Activated CD4-positive, alpha-beta T cell treated with anti-CD3 and anti-CD28 coated beads, Interleukin-2, amount 50 U/mL, for 16 hours (primary cell): ENCODE data around the gene XXYLT1.
"Not testable (repeated sequence)": the region's sequence is repeated elsewhere in the genome, so short reads cannot be mapped to it uniquely, and the experiment has no call there.

Source experiments
- DNase-seq: peaks from one replicate; pipeline ENCODE4 v3.0.0-alpha.2; 2020

XXYLT1 gene

DNA sequence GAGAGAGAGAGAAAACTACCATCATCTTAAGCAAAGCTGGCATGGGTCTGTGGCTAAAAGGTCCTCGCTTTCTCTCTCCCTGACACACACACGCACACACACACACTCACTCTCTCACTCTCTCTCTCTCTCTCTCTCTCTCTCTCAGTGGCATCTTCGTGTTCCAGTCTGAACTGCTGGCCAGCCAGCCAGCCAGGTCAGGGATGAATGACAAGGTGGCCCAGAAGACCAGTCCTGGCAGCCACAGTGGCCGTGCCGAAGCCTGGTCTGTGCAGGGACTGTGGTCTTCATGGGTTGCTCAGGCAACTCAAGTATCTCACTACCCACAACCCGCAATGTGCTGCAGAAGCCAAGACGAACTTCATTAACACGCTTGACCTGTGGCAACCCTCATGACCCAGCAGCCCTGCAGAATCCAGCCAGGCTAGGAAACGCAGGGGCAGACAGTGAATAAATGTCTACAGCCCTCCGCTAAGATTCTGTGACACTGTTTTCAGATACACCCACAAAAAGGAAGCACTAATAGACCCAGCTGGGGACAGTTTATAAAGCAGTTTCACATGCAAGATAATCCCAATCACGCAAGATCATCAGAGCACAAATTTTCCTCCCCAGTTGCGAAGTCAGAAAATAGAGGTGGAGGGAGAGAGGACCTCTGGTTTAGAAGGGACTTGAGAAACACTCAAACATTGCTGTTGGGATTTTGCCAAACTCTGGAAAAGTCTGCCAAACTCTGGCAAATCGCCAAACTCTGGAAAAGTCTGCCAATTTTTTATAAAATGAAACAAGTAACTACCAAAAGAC, 66.4 kb downstream of the XXYLT1 start:
- no peak for DNase-seq

DNA sequence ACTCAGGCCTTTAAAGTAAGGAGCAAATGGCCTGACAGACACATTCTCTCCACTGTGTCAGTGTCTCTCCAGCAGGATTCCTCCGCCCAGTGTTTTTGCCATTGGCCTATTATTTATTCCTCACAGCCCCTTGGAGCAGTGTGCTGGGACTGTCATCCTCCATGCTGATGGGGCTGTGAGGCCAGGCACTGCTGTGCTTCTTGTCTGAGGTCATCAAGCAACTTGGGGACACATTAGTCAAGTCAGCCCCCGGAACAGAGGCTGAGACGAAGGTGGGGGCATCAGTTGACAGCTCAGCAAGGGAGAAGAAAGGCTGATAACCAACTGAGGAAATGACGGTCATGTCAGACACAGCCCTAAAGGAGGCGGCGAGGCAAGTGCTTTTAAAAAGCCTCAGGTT, 67.4 kb downstream of the XXYLT1 start:
- DNase-seq: no peak

DNA sequence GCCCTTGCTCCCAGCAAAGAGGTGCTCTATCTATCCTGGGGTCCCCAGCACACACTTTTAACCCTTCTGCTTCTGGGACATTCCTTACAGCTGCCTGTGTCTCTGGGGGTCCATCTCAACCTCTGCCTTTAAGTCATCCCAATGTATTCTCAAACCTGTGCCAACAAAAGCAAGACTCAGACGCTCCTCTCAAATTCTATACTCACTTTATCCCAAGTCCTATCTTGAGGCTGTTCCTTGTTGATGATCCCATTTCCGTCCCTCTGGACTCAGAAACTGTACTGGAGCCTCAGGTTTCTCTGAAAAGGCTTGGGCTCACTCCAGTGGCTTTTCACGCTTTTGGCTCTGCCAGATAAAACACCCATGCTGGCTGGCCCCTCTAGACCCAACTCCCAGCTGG, 69.7 kb downstream of the XXYLT1 start:
- DNase-seq: no peak

DNA sequence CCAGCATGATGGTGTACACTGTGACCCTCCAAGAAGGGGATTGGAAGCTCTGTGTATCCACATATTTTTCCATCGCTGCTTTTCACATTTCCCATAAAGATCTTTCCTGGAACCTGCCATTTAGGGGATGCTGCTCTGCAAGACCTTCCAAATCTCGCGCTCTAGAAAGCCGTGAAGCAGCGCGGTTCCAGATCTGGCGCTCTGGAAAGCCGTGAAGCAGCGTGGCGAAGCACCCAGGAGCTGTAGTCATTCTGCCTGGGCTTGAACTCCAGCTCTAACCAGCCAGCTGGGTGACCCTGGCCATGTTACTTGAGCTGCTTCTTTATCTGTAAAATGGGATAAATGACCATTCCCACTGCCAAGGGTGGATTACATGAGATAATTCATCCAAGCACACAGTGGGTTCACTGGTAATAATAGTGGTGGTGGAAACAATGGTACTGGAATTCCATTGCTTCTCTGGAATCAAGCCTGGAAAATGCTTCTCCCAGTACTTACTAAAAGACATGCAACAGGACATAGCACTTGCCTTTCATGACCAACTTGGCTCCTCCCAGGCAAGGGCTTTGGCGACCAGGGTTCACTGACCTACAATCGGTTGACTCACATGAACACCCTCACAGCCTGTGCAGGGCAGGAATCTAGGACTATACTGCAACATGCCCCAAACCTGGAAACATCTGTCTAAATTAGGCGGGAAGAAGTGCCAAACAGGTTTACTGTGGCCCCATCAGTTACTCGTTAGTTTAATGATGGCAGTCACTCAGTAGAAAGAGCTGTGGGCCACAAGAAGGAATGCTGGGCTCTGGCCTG, 70.7 kb downstream of the XXYLT1 start:
- DNase-seq: no peak

DNA sequence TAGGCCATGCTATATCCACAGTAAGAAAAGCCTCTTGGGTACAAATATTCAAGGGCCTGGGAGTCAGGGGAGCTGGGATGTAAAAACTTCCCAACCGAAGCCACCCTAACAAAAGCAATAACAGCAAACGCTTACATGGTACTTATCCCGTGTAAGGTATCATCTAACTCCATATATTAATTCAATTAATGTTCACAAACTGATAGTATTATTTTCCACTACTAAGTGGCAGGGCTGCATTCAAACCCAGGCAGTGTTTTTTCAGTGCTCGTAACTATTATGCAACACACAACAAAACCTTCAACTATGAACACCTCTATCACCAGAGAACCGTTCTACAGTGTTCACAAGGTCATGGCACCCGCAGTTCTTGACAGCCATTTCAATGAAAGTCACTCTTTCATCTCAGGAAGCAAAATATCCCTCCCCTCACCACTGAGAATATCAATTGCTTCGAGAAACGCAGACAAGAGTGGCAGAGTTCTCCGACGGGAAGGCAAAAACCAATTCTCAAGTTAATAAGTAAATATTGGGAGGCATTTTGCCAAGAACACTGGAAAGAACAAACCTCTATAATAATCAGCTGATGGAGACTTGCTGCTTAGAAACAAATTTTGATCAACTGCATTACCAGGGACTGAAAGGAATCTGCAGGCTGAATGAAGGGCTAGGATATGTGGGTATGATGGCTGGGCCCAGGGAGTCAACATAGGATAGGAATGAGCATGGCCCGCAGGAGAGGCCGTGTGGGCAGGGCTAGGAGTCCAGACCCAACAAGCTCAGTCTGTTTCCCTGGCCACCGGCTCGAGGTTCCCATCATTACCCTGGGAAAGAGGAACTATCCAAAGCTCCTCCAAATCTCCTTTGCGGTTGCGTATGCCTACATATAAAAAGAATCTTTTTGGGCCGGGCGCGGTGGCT, 72.3 kb downstream of the XXYLT1 start:
- DNase-seq: no peak

DNA sequence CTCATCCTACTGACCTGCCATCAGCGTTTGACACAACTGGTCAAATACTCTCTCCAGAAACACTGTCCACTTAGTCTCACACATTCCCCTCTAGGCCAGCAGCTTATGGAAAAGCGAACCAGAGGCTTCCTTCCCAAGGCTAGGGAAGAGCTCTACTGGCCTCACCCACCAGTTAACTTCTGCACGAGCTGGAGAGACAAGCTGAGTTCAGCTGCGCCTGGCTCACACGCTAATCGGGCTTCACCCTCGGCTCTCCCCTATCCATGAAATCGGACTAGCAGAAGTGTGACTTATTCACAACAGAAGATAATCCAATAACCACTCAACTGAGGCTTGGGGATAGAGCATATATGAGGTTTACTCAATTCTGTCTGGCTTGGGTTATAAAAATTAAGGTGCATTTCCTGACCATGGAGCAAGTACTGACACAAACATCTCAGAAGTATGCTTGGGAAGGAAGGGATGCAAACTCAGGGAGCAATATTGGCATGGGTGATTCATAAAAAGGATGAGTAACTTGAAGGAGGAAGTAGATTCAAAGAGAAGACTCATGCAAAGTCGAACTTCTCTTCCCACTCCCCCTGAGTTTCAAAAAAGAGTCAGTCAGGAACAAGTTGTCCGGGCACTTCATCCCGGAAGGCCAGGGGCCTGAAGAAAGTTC, 73.1 kb downstream of the XXYLT1 start:
- no peak for DNase-seq

DNA sequence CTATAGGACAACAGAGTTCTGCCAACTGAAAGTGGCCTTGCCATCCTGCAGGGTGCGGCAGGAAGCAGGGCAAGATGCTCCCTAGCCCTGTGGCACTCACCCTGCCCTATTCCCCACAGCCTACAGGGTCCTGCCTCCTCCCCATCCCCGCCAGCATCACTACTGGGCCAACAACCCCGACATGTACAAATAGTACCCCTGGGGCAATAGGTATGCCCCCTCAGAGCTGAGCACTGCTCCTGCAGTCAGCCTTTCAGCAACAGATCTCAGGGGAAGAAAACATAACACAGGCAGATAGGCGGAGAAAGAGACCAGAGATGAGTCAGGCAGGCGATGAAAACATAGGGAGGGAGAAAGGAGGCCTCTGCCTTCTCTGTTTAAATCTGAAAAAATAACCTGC, 74.7 kb downstream of the XXYLT1 start:
- DNase-seq: no peak

DNA sequence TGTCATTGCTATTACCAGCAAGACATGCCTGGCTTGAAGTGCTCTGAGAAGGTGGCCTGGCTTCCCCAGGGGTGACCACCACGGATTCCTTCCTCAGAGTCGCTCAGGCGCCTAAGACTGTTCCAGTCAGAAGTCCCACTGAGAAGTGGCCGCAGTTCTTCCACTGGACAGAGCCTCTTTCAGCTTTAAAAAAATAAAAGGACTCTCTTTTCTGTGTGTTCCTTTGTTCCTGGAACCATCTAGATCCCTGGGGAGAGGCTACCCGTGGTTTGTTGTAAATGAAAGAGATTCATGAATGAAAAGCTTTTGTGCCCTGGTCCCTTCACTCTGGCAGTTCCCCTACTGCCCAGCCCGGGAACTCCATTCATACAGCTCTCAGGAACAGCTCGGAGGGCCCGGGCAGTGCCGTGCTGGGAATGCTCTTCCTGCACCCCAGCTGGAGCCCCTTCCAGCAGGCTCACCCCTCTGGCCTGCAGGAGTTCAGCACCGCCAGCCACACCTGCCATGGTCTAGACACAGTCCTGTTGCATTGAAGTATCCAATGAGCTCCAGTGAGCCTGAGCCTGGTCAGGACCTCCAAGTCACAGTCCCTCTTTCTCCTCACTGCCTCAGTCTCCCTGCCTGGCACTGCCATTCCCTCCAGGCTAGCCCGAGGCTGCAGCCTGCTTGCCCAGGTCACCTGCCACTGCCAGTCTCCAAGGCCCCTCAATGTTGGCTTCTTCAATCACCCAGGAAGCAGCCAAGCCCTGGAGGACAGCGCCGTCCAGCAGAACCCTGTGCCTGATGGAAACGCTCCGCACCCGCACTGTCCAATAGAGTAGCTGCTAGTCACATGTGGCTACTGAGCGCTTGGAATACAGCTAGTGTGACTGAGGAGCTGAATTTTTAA, 75.4 kb downstream of the XXYLT1 start:
- no peak for DNase-seq

DNA sequence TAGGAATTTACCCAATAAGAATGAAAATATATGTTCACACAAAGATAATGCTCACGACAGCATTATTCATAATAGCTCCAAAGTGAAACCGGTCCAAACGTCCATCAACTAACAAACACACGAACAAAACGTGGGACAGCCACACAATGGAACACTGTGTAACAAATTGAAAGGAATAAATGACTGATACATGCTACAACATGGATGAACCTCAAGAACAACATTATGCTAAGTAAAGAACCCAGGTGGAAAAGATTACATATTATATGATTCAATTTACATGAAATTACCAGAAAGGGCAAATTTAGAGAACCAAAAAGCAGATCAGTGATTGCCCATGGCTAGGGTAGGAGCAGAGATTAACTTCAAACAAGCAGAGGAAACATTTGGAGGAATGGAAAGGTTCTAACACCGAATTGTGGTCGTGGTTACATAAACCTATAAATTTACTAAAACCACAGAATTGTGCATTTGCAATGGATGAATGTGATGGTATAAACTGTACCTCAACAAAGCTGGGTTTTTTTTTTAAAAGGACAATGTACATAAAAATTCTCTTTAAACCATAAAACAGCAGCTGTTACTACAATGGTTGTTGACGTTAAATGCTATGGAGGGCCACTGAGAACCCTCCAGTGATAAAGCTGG, 76.3 kb downstream of the XXYLT1 start:
- no peak for DNase-seq

DNA sequence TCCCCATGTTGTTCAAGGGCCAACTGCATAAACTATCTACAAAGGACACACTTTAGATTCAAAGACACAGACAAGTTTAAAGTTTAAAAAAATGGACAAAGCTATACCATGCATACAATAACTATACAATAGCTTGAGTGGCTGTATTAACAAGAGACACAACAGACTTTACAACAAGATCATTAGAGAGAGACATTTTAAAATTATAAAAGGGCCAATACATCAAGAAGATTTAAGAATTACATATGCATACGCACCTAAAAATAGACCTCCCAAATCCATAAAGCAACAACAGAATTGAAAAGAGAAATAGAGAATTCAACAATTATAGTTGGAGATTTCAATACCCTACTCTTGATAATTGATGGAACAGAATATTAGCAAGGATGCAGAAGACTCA, 79.4 kb downstream of the XXYLT1 start:
- no peak for DNase-seq

DNA sequence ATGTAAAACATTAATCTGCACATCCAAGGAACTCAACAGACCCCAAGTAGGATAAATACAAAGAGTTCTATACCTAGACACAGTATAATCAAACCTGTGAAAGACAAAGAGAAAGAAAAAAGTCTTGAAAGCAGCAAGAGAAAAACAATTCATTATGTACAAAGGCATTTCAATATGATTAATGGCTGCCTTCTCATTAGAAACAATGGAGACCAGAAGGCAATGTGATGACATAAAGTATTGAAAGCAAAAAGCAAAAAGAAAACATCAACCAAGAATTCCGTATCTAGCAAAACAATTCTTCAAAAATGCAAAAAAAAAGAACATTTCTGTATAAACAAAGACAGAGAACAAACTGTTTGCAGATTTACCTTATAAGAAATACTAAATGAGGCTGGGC, 81.1 kb downstream of the XXYLT1 start:
- DNase-seq: no peak

DNA sequence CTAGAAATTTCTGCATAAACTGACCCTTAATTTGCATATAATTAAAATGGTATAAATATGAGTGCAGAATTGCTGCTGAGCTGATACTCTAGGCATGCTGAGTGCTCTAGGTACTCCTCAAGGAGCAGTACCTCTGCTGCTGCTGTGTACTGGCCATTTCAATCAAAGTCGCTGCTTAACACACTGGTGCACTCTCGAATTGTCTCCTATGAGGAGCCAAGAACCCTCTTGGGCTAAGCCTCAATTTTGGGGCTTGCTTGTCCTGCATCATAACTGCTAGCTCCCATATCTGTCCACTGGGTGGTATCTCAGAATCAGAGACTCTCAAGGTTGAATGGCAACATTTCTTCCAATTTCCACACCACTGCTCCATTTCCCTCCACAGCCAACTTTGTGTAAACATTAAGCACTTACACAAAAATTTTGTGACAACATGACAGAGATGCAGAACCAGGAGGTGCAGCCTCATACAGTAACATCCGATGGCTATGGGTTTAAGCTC, 82.5 kb downstream of the XXYLT1 start:
- no peak for DNase-seq

DNA sequence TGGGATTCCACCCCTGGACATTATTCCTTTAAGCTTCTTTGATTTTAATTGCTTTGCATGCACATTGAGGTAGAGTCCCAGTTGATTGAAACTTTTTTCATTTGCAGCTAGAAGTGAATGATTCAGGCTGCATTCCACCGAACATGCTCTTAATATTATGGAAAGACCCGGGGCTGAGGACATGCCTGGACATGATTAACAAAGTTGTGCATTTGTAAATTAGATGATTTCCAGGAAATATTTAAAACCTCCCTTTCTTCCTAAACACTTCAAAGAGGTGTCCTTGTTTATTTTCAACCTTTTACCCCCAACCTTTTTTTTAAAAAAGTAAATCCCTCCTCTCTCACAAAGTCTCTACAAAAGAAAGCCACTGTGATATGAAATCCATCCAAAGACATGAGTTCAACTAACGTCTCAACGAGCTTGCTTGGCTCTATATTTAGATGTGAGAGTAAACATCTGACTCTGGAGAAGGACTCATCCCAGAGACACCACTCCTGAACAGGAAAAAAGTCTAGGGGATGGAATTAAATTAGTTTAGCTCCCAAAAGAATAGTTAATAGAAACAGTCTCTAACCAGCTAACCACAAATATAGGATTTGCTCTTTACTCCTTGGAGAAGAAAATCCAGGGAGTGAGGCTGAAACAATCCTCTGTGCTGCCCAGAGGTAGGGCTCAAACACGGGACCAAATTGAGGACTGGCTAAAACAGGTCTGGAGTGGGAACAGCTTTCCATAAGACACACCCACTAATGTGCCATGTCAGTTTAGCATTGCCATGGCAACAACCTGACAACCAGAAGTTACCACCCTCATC, 83.1 kb downstream of the XXYLT1 start:
- DNase-seq: no peak

DNA sequence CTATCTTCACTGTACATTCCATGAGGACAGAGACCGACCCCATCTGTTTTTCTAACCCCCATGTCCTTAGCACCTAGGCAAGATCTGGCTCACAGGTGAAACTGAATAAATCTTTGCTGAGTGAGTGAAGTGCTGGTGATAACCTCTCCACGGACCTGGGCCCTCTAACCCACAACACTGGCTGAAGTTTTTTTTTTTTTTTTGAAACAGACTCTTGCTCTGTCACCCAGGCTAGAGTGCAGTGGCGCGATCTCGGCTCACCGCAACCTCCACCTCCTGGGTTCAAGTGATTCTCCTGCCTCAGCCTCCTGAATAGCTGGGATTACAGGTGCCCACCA, 84.3 kb downstream of the XXYLT1 start:
- not testable (repeated sequence) for DNase-seq

DNA sequence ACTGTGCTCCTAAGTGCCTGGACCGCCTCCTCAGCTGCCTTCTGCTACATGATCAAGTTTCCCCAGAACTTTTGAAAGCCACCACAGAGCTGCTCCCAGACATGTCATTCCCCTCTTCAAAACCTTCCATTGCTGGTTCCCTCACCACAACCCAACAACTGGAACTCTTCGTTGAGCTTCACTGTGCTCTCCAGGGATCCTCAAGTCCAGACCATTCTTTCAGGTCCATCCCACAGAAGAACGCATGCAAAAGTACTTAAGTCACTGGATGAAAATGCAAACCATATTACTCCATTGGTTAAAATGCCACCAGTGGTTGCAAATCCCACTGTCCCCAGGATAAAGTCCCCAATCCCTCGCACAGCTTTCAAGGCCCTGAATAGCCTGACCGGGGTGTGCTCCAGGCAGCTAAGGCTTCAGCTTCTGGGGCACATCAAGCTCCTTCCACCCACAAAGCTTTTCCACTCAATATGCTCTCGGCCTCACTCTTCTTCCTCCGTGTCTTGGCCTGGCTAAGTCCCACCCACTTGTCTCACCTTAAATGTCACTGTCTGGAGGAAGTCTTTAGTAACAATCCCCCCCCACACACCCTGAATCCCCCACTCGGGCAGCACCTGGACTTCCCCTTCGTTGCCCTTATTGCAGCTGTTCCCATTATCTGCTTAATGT, 84.8 kb downstream of the XXYLT1 start:
- no peak for DNase-seq

DNA sequence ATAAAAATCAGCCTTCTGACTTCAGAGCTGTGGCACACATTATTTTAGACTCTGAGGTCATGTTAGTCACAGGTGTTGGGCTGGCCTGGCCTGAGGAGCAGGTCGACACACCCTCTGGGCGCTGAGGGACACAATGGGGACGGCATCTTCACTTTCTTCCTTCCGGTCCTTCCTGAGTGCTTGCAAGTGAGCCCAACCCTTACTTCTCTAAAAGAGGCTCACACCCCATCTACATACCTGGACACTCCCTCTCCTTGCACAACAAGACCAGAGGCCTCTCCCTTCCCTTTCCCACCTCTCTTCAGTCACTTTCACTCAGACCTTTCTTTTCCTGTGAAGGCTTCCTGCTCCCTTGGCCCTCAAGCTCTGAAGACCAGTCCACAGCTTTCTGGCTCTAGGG, 85.4 kb downstream of the XXYLT1 start:
- no peak for DNase-seq

DNA sequence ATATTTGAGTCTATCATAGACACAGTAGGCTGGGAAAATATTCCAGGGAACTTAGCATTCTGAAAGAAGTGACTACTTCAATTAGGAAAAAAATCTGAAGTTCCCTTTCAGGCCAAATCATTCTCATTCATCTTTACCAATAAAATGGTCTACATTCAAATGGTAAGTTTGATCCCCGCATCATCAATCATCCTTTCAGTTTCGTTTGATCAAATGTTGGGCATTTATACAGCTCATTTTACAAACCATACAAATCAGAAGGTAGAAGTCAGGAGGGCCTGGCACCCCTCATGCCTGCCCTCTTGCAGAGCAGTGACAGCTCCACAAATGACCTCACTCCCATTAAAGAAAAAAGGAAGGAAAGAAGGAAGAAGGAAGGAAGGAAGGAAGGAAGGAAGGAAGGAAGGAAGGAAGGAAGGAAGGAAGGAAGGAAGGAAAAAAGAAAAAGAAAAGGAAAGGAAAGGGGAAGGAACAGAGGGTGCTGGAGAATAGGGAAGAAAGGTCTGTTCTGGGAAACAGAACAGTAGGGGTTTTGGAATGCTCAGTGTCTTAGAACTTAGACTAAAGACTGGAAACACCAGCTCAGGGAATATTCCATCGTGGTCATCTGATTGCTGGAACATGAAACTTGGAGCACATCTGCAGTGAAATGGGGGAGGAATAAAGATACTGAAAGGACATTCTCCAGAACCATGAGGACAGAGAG, 86.1 kb downstream of the XXYLT1 start:
- no peak for DNase-seq

DNA sequence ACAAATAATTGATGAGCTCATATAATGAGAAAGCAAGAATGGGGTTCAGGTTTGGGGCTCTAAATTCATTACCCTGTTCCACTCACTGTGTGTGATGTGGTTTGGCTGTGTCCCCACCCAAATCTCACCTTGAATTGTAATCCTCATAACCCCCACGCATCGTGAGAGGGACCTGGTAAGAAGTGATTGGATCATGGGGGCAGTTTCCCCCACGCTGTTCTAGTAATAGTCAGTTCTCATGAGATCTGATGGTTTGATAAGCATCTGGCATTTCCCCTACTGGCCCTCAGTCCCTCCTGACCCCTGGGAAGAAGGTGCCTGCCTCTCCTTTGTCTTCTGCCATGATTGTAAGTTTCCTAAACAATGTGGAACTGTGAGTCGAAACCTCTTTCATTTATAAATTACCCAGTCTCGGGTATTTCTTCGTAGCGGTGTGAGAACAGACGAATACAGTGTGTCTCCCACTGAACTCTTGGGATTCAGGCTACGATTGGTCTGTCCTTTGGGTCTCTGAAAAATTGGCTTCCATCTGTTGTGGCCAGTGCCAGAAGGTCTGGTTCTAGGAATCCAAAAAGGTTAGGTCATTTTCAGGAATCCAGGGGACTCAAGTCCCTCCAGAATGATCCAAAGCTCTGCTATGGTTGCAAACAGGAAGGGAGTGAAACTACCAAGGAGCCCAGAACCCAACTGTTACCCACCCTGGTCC, 87.7 kb downstream of the XXYLT1 start:
- no peak for DNase-seq
